Common myeloid progenitor, CD34-positive (primary cell): ENCODE data around the gene CCDC3.

Experiments
- CTCF ChIA-PET: fragments of 350-600 bp; sonication (Branson Sonifier 250); formaldehyde crosslinking; loops from one replicate; lab custom pipeline; 2021; ENCODE audit warnings: antibody characterized with exemption; lab: Charles Lee
- POLR2A ChIA-PET: fragments of 350-600 bp; sonication (Branson Sonifier 250); formaldehyde crosslinking; loops from one replicate; lab custom pipeline; 2021; ENCODE audit warnings: antibody characterized with exemption; lab: Charles Lee
- DNase-seq, 3 donors: peaks; one replicate each; pipeline versions ENCODE4 v3.0.0 to v3.0.0-alpha.2; 2013
- H3K27ac ChIP-seq, 2 experiments: 1 replicate in 1 of 2; 2 replicates in 1 of 2; pipeline ENCODE4 v1.7.0; 2013; ENCODE audit warnings: inconsistent platforms in 2 of 2, low read length in 2 of 2, mild to moderate bottlenecking in 2 of 2, low read depth in 1 of 2, moderate library complexity in 1 of 2; ENCODE audit not compliant: severe bottlenecking in 2 of 2, insufficient read depth in 1 of 2, poor library complexity in 1 of 2
- H3K27me3 ChIP-seq, 5 experiments: replicated peaks in 2 of 5; 1 replicate in 3 of 5; 2 replicates in 2 of 5; pipeline versions ENCODE4 v1.6.1 to v1.7.0; 2013; ENCODE audit warnings: low read length in 4 of 5, mild to moderate bottlenecking in 2 of 5, moderate library complexity in 2 of 5, inconsistent platforms in 1 of 5; ENCODE audit not compliant: insufficient read depth in 5 of 5, control insufficient read depth in 4 of 5
- H3K36me3 ChIP-seq, 4 experiments: 1 replicate in 2 of 4; 2 replicates in 2 of 4; pipeline versions ENCODE4 v1.6.1 to v1.7.0; 2013; ENCODE audit warnings: low read length in 3 of 4, control low read depth in 1 of 4, mild to moderate bottlenecking in 1 of 4; ENCODE audit not compliant: control insufficient read depth in 4 of 4, insufficient read depth in 4 of 4
- H3K4me1 ChIP-seq, 4 experiments: 1 replicate in 3 of 4; 2 replicates in 1 of 4; pipeline versions ENCODE4 v1.6.1 to v1.7.1; 2013; ENCODE audit warnings: low read length in 3 of 4, mild to moderate bottlenecking in 3 of 4, control low read depth in 1 of 4, inconsistent platforms in 1 of 4, moderate library complexity in 1 of 4; ENCODE audit not compliant: control insufficient read depth in 4 of 4, insufficient read depth in 4 of 4; ENCODE audit errors: control extremely low read depth in 1 of 4
- H3K4me3 ChIP-seq, 7 experiments: 1 replicate in 4 of 7; 2 replicates in 3 of 7; pipeline versions ENCODE4 v1.5.1 to v1.7.0; 2013; ENCODE audit warnings: mild to moderate bottlenecking in 7 of 7, low read length in 6 of 7, moderate library complexity in 6 of 7, inconsistent platforms in 2 of 7, low read depth in 2 of 7, control low read depth in 1 of 7; ENCODE audit not compliant: insufficient read depth in 4 of 7, control insufficient read depth in 1 of 7; ENCODE audit errors: extremely low read depth in 1 of 7
- H3K9me3 ChIP-seq, 5 experiments: 1 replicate in 4 of 5; 2 replicates in 1 of 5; pipeline versions ENCODE4 v1.6.1 to v1.7.1; 2013; ENCODE audit warnings: low read length in 4 of 5, mild to moderate bottlenecking in 2 of 5, inconsistent platforms in 1 of 5, low read depth in 1 of 5, moderate library complexity in 1 of 5; ENCODE audit not compliant: control insufficient read depth in 4 of 5, insufficient read depth in 2 of 5; ENCODE audit errors: control extremely low read depth in 1 of 5
- WGBS: methylation state at CpG from one replicate; pipeline ENCODE4 v1.1.5; 2013; ENCODE audit not compliant: insufficient coverage; 5-methylcytosine and 5-hydroxymethylcytosine counted together

CCDC3 gene

GRCh38 chr10:12905067-12905466 is 96.4 kb downstream of the CCDC3 start:
- WGBS, result 100% methylated on average over 1 of the region's 5 CpGs
- Histone ChIP-seq H3K27me3 (peaks cover 0 to 3% (median 0%) of the 10 kb centered on the region in 5 experiments), H3K9me3 (no peaks in the 10 kb centered on the region), H3K27ac (no peak overlapping the region), H3K36me3 (no peaks in the 10 kb centered on the region), H3K4me1 (no peaks in the 10 kb centered on the region), H3K4me3 (no peak overlapping the region)
- CTCF ChIA-PET, result interaction anchor here (1.0 to 1.6 kb wide), 6 partner anchors 12 to 195 kb away, joined by 3 to 5 read pairs (median 4); no protein-coding TSS in a partner anchor
- no peak for DNase-seq
- POLR2A ChIA-PET, result interaction anchor here (0.6 kb wide), 1 partner anchor 16 kb away, joined by 3 read pairs; no protein-coding TSS in a partner anchor

DNA sequence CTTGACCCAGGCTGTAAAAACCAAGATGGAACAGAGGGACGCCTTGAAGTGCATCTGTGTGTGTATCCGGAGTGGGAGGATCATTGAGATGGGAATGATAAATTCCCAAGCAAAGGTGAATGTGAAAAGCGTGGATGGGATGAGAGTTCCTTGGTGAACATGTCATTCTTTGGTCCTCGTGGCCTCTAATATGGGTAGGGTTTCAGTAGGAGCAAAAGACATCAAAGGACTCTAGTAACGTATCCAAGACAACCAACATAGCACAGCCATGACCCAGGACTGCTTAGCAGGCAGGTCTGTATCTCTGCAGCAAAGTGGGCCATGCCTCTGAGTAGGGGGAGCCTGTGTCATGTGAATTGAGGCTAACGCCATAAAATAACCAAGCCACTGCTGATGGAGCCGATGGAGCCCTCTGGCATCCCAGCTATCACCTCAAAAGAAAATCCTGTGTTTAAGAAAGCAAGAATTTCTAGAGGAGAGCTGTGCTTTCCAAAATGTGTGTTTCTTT is 98.6 kb downstream of the CCDC3 start:
- 97% methylated on average over 5 of the region's 7 CpGs for WGBS
- H3K36me3 ChIP-seq, result no peaks in the 10 kb centered on the region
- ChIA-PET CTCF (interaction anchor here (0.6 to 2.0 kb wide), 15 partner anchors 11 to 742 kb away, joined by 3 to 11 read pairs (median 3); no protein-coding TSS in a partner anchor), POLR2A (no interaction called here)
- no peaks in the 10 kb centered on the region for H3K27me3 ChIP-seq
- DNase-seq, result no peak
- H3K4me3 ChIP-seq, result no peak overlapping the region
- no peaks in the 10 kb centered on the region for H3K9me3 ChIP-seq
- H3K4me1 ChIP-seq, result no peaks in the 10 kb centered on the region
- H3K27ac ChIP-seq, result no peak overlapping the region

GRCh38 chr10:12902135-12902572 is 99.4 kb downstream of the CCDC3 start:
- WGBS, result 0% methylated on average over 2 of the region's 2 CpGs
- CTCF ChIA-PET, result interaction anchor here (0.6 to 2.0 kb wide), 24 partner anchors 14 to 741 kb away, joined by 3 to 11 read pairs (median 3); no protein-coding TSS in a partner anchor
- POLR2A ChIA-PET, result interaction anchor here (0.6 to 1.0 kb wide), 2 partner anchors 10 to 51 kb away, joined by 4 read pairs; no protein-coding TSS in a partner anchor

DNA sequence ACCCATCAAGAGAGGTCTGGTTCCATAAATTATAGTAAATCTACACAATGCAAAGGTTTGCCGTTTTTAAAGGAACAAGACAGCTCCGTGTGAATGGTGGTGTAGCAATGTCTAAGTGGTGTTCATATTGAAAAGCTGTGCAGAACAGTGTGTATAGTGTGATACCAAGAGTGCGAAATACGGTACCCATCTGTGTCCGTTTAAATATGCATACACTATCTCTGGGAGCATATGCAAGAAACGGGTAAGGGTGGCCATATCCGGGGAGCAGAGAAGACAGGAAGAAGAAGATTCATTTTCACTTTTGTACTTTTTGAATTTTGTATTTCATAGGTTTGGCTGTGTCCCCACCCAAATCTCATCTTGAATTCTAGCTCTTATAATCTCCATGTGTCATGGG is 102.0 kb downstream of the CCDC3 start:
- 93% methylated on average over 3 of the region's 7 CpGs for WGBS
- ChIA-PET POLR2A (interaction anchor here (0.6 kb wide), 1 partner anchor 78 kb away, joined by 4 read pairs; no protein-coding TSS in a partner anchor), CTCF (interaction anchor here (0.7 to 1.5 kb wide), 3 partner anchors 12 to 192 kb away, joined by 3 to 4 read pairs (median 3); no protein-coding TSS in a partner anchor)

More at GRCh38 chr10:12902135-12902572, 99.4 kb downstream of the CCDC3 start:
- no peaks in the 10 kb centered on the region for H3K9me3 ChIP-seq
- H3K27ac ChIP-seq, result no peak overlapping the region
- H3K27me3 ChIP-seq, result no peaks in the 10 kb centered on the region
- no peaks in the 10 kb centered on the region for H3K4me1 ChIP-seq
- no peaks in the 10 kb centered on the region for H3K36me3 ChIP-seq
- no peak overlapping the region for H3K4me3 ChIP-seq
- DNase-seq, result peak; percentile 63 to 80 (median 70)

DNA sequence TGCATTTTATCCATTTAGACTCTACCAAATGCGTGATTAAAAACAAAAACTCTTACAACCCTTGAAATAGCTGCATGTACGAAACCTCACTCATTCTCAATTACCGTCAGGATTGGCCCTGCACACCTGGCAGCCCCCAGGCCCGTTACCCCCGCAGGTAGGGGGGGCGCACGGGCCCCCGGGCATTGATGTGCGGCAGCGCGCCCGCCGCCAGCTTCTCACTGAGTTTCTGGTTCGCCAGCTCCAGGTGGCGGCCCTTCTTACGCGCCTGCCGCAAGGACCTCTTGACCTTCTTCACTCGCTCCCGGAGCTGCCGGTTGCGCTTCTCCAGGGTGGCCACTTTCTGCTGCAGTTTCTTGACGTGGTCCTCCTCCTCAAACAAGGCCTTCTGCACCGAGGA is 103.2 kb downstream of the CCDC3 start:
- WGBS, result 92% methylated on average over 20 of the region's 24 CpGs
- POLR2A ChIA-PET, result no interaction called here
- peaks cover 0 to 6% (median 4%) of the 10 kb centered on the region in 5 experiments for H3K9me3 ChIP-seq

More for the DNA sequence above, 102.0 kb downstream of the CCDC3 start:
- no peaks in the 10 kb centered on the region for H3K9me3 ChIP-seq
- no peak for DNase-seq
- no peaks in the 10 kb centered on the region for H3K27me3 ChIP-seq
- H3K27ac ChIP-seq, result no peak overlapping the region
- no peaks in the 10 kb centered on the region for H3K36me3 ChIP-seq
- no peaks in the 10 kb centered on the region for H3K4me1 ChIP-seq
- no peak overlapping the region for H3K4me3 ChIP-seq

GRCh38 chr10:12897278-12897677 is 104.2 kb downstream of the CCDC3 start:
- no peaks in the 10 kb centered on the region for H3K36me3 ChIP-seq
- POLR2A ChIA-PET, result no interaction called here
- CTCF ChIA-PET, result no interaction called here
- H3K27ac ChIP-seq, result no peak overlapping the region
- H3K9me3 ChIP-seq, result peaks cover 0 to 12% (median 4%) of the 10 kb centered on the region in 5 experiments
- H3K4me1 ChIP-seq, result no peaks in the 10 kb centered on the region
- DNase-seq, result no peak
- no peaks in the 10 kb centered on the region for H3K27me3 ChIP-seq
- no peak overlapping the region for H3K4me3 ChIP-seq
- WGBS, result 94% methylated on average over 6 of the region's 6 CpGs

More for the DNA sequence above, 103.2 kb downstream of the CCDC3 start:
- Histone ChIP-seq H3K27me3 (no peaks in the 10 kb centered on the region), H3K27ac (no peak overlapping the region), H3K4me1 (no peaks in the 10 kb centered on the region), H3K36me3 (no peaks in the 10 kb centered on the region), H3K4me3 (no peak overlapping the region)
- CTCF ChIA-PET, result interaction anchor here (1.3 kb wide), 1 partner anchor 188 kb away, joined by 3 read pairs; no protein-coding TSS in a partner anchor
- no peak for DNase-seq

- POLR2A ChIA-PET, result no interaction called here
- CTCF ChIA-PET, result no interaction called here
- WGBS, result 97% methylated on average over 5 of the region's 5 CpGs
- Histone ChIP-seq H3K4me3 (no peak overlapping the region), H3K36me3 (no peaks in the 10 kb centered on the region), H3K27me3 (no peaks in the 10 kb centered on the region), H3K27ac (no peak overlapping the region), H3K4me1 (no peaks in the 10 kb centered on the region), H3K9me3 (peaks cover 1 to 17% (median 4%) of the 10 kb centered on the region in 5 experiments)
- no peak for DNase-seq
Observed at GRCh38 chr10:12896251-12896650, 105.3 kb downstream of the CCDC3 start.
